Measurements from ENCODE around the gene CLEC14A. TPM values are rescaled to one million over a fixed set of nuclear protein-coding genes. Genes with fewer than 3 reads are reported as not detected.

Gene CLEC14A
- polyA plus RNA-seq, 2 of the 4 experiments (the other 2 are of a cell fraction) = not detected

GRCh38 chr14:38233218-38233617 is 22.7 kb downstream of the CLEC14A start:
- 0% methylated on average over 5 of the region's 5 CpGs for WGBS (ENCODE audit: missing lambda C conversion rate)
- Histone ChIP-seq H3K27ac (no peak overlapping the region), H3K4me2 (no peak overlapping the region), H3K4me1 (no peaks in the 10 kb centered on the region), H3K9me3 (no peaks in the 10 kb centered on the region), H3K4me3 (no peak overlapping the region)
- ATAC-seq = no peak
- ChIA-PET CTCF (no interaction called here), POLR2A (no interaction called here)
- TF ChIP-seq RFX5 (IDR thresholded peaks at IDR 0.05) (no peak), CEBPB (IDR thresholded peaks at IDR 0.05) (no peak), HOXA7 (CRISPR knock-in tag; IDR thresholded peaks at IDR 0.05) (no peak), MYC (IDR thresholded peaks at IDR 0.05; ENCODE audit: borderline replicate concordance, low read length) (no peak), FOSL2 (IDR thresholded peaks at IDR 0.05) (no peak), FOSL2 (CRISPR knock-in tag; IDR thresholded peaks at IDR 0.05) (no peak), CHD2 (IDR thresholded peaks at IDR 0.05; ENCODE audit: low read length, partially characterized antibody) (no peak), CBX8 (IDR thresholded peaks at IDR 0.05) (no peak), NR3C1 (IDR thresholded peaks at IDR 0.05) (no peak), SREBF2 (IDR thresholded peaks at IDR 0.05) (no peak), RAD21 (conservative IDR thresholded peaks at IDR 0.05 in 1 of 2, IDR thresholded peaks at IDR 0.05 in 1 of 2) (no peak), FOSB (CRISPR knock-in tag; IDR thresholded peaks at IDR 0.05) (no peak), HOXB5 (CRISPR knock-in tag; IDR thresholded peaks at IDR 0.05) (no peak), E2F6 (IDR thresholded peaks at IDR 0.05; ENCODE audit: borderline replicate concordance, low read depth) (no peak), POLR2AphosphoS2 (conservative IDR thresholded peaks at IDR 0.05; ENCODE audit: low read length) (no peak)
- DNase-seq (ENCODE audit: low read depth in 1 of 2, low spot score in 1 of 2) = no peak
- FAIRE-seq = no peak

GRCh38 chr14:38226366-38226765 is 29.5 kb downstream of the CLEC14A start:
- DNase-seq (ENCODE audit: low read depth in 1 of 2, low spot score in 1 of 2) (no peak), ATAC-seq (no peak), FAIRE-seq (no peak)
- WGBS (ENCODE audit: missing lambda C conversion rate) = 0% methylated on average over 3 of the region's 3 CpGs
- TF ChIP-seq E2F6 (IDR thresholded peaks at IDR 0.05; ENCODE audit: borderline replicate concordance, low read depth) = no peak
- no peak for TF ChIP-seq NFE2L2 (conservative IDR thresholded peaks at IDR 0.05; ENCODE audit: low read length)
- TF ChIP-seq JUN (IDR thresholded peaks at IDR 0.05) = no peak
- no peak for TF ChIP-seq MAZ (IDR thresholded peaks at IDR 0.05; ENCODE audit: borderline replicate concordance, low read depth, low read length)
- TF ChIP-seq EP300 (IDR thresholded peaks at IDR 0.05) = no peak
- no peak for TF ChIP-seq HEYL (CRISPR knock-in tag; IDR thresholded peaks at IDR 0.05)
- no peak for TF ChIP-seq SMC3 (IDR thresholded peaks at IDR 0.05)
- no peak for TF ChIP-seq HES2 (IDR thresholded peaks at IDR 0.05)
- TF ChIP-seq FOSB (CRISPR knock-in tag; IDR thresholded peaks at IDR 0.05) = no peak
- no peak for TF ChIP-seq CBX8 (IDR thresholded peaks at IDR 0.05)
- no peak for TF ChIP-seq TFCP2L1 (CRISPR knock-in tag; IDR thresholded peaks at IDR 0.05)
- TF ChIP-seq MYC (IDR thresholded peaks at IDR 0.05; ENCODE audit: borderline replicate concordance, low read length) = no peak
- TF ChIP-seq POLR2A (IDR thresholded peaks at IDR 0.05; ENCODE audit: low read length) = no peak
- ChIA-PET POLR2A (no interaction called here), CTCF (no interaction called here)
- H3K4me2 ChIP-seq = no peak overlapping the region
- H3K9me3 ChIP-seq = no peaks in the 10 kb centered on the region
- no peak overlapping the region for H3K27ac ChIP-seq
- H3K4me1 ChIP-seq = no peaks in the 10 kb centered on the region
- H3K4me3 ChIP-seq = no peak overlapping the region

- no peak overlapping the region for H3K27ac ChIP-seq
- H3K9me3 ChIP-seq = no peaks in the 10 kb centered on the region
Measured at GRCh38 chr14:38225946-38226345, 29.9 kb downstream of the CLEC14A start.

More at GRCh38 chr14:38225946-38226345, 29.9 kb downstream of the CLEC14A start:
- ATAC-seq (no peak), DNase-seq (ENCODE audit: low read depth in 1 of 2, low spot score in 1 of 2) (no peak), FAIRE-seq (no peak)
- TF ChIP-seq HMGXB4 (CRISPR knock-in tag; IDR thresholded peaks at IDR 0.05; ENCODE audit: borderline replicate concordance) (no peak), ZFP36 (IDR thresholded peaks at IDR 0.05; ENCODE audit: borderline replicate concordance, partially characterized antibody) (no peak), MAFK (IDR thresholded peaks at IDR 0.05; ENCODE audit: partially characterized antibody) (peak; percentile 66), HOXB5 (CRISPR knock-in tag; IDR thresholded peaks at IDR 0.05) (no peak)
- CTCF ChIA-PET = no interaction called here
- POLR2A ChIA-PET = no interaction called here
- Histone ChIP-seq H3K4me1 (no peaks in the 10 kb centered on the region), H3K4me3 (no peak overlapping the region), H3K4me2 (no peak overlapping the region)
- WGBS (ENCODE audit: missing lambda C conversion rate) = 1% methylated on average over 2 of the region's 2 CpGs

Data from A549 (cell line).